Gastroesophageal sphincter (tissue), 4 donors: ENCODE data around the gene MYH6. TPM values are rescaled to one million over a fixed set of nuclear protein-coding genes. Genes with fewer than 3 reads are reported as not detected.

Experiments used
- ATAC-seq: fragments of 150-250 bp; one replicate; pipeline ENCODE4 v1.9.1; 2016; ENCODE audit warnings: mild to moderate bottlenecking, moderate library complexity
- H3K27ac ChIP-seq, 4 donors: fragments of 200-600 bp; sonication (generic) in 3 of 4; 1 replicate in 3 of 4; 2 replicates in 1 of 4; pipeline ENCODE4 v1.5.1; 2016 to 2019
- H3K27me3 ChIP-seq: fragments of 200-600 bp; sonication (generic); one replicate; pipeline ENCODE4 v1.5.1; 2019
- H3K36me3 ChIP-seq, 2 donors: fragments of 200-600 bp; sonication (generic); one replicate each; pipeline ENCODE4 v1.5.1; 2019; ENCODE audit warnings: control low read depth in 1 of 2
- H3K4me1 ChIP-seq, 3 donors: fragments of 200-600 bp; sonication (generic); 1 replicate in 2 of 3; 2 replicates in 1 of 3; pipeline ENCODE4 v1.5.1; 2016 to 2019; ENCODE audit warnings: control low read depth in 2 of 3
- H3K4me3 ChIP-seq, 2 donors: fragments of 200-600 bp; sonication (generic); one replicate each; pipeline ENCODE4 v1.5.1; 2019; ENCODE audit warnings: mild to moderate bottlenecking in 1 of 2, moderate library complexity in 1 of 2
- H3K9me3 ChIP-seq, 3 donors: fragments of 200-600 bp; sonication (generic); one replicate each; pipeline ENCODE4 v1.5.1; 2017 to 2019; ENCODE audit warnings: control low read depth in 2 of 3
- CTCF ChIP-seq, 4 experiments: fragments of 200-600 bp in 2 of 4; fragments of 450-650 bp in 2 of 4; sonication (generic) in 1 of 4; IDR thresholded peaks; one replicate each; pipeline ENCODE4 v1.5.1; 2017 to 2019; ENCODE audit warnings: antibody characterized with exemption in 4 of 4, mild to moderate bottlenecking in 2 of 4, moderate library complexity in 2 of 4
- EP300 ChIP-seq: sonication (generic); formaldehyde crosslinking; IDR thresholded peaks from one replicate; pipeline ENCODE4 v1.6.1; 2017; ENCODE audit warnings: antibody characterized with exemption, mild to moderate bottlenecking
- POLR2A ChIP-seq, 2 donors: fragments of 450-650 bp; IDR thresholded peaks; one replicate each; pipeline ENCODE4 v1.6.1; 2017; ENCODE audit warnings: antibody characterized with exemption in 2 of 2, mild to moderate bottlenecking in 2 of 2, moderate library complexity in 1 of 2
- POLR2AphosphoS5 ChIP-seq: sonication (generic); formaldehyde crosslinking; IDR thresholded peaks from one replicate; pipeline ENCODE4 v1.6.1; 2017; ENCODE audit warnings: antibody characterized with exemption
- WGBS, 2 donors: methylation state at CpG; one replicate each; pipeline ENCODE4 v1.1.5; 2018; ENCODE audit warnings: low coverage in 1 of 2; 5-methylcytosine and 5-hydroxymethylcytosine counted together
- total RNA-seq, 4 donors: library from RNA; depleted of rRNA; stranded (reverse); fragments of >200 nt; gene quantifications; one replicate each; pipeline ENCODE4 v1.1.0, GENCODE V29; 2016

Gene MYH6
- total RNA-seq, 4 donors from 2014 or later = not detected

- ATAC-seq = peak; percentile 78
- peaks cover 0 to 64% (median 16%) of the 10 kb centered on the region in 3 donors for H3K4me1 ChIP-seq
- 0% methylated on average over 8 of the region's 51 CpGs; no CpG with 5 or more reads in 1 of the 2 donors for WGBS, 2 donors
- TF ChIP-seq CTCF (IDR thresholded peaks at IDR 0.05) = no peak
- TF ChIP-seq POLR2A (IDR thresholded peaks at IDR 0.05) = peak; percentile 62 to 65
- TF ChIP-seq POLR2AphosphoS5 = peak; percentile 81
- no peak for TF ChIP-seq EP300
- H3K27me3 ChIP-seq = peaks cover 5% of the 10 kb centered on the region
- H3K36me3 ChIP-seq = no peaks in the 10 kb centered on the region
- H3K9me3 ChIP-seq = no peaks in the 10 kb centered on the region
- H3K27ac ChIP-seq = peak overlapping the region; percentile 93 to 97 (median 94)
- H3K4me3 ChIP-seq = peak overlapping the region; percentile 51 to 70
Observed at GRCh38 chr14:23365732-23366425, 42.2 kb downstream of the MYH6 start.

GRCh38 chr14:23365036-23365731, 42.9 kb downstream of the MYH6 start, which contains the start of gene EFS:
EFS (minus strand) TSS chr14:23365172; CDS start chr14:23365025, 147 bp downstream.
- no peak for TF ChIP-seq POLR2AphosphoS5
- TF ChIP-seq EP300 = no peak
- TF ChIP-seq POLR2A (IDR thresholded peaks at IDR 0.05) = peak; percentile 26 to 38
- TF ChIP-seq CTCF (IDR thresholded peaks at IDR 0.05) = no peak
- ATAC-seq = peak; percentile 70
- no peaks in the 10 kb centered on the region for H3K9me3 ChIP-seq
- 0% methylated on average over 1 of the region's 74 CpGs; no CpG with 5 or more reads in 1 of the 2 donors for WGBS, 2 donors
- peaks cover 5% of the 10 kb centered on the region for H3K27me3 ChIP-seq
- peaks cover 0 to 4% of the 10 kb centered on the region in 2 donors for H3K36me3 ChIP-seq
- H3K4me1 ChIP-seq = peaks cover 0 to 71% (median 16%) of the 10 kb centered on the region in 3 donors
- peak within 1 kb of the TSS; percentile 51 to 70 for H3K4me3 ChIP-seq
- peak within 1 kb of the TSS; percentile 93 to 97 (median 94) for H3K27ac ChIP-seq

- Histone ChIP-seq H3K27me3 (peaks cover 5% of the 10 kb centered on the region), H3K36me3 (peaks cover 0 to 11% of the 10 kb centered on the region in 2 donors), H3K4me3 (peak overlapping the region; percentile 51 to 70), H3K9me3 (no peaks in the 10 kb centered on the region), H3K27ac (peak overlapping the region; percentile 93 to 97 (median 94)), H3K4me1 (peaks cover 0 to 79% (median 16%) of the 10 kb centered on the region in 3 donors)
- TF ChIP-seq POLR2A (IDR thresholded peaks at IDR 0.05) (peak; percentile 16), CTCF (IDR thresholded peaks at IDR 0.05) (no peak)
- 4 to 26% methylated on average over 3 to 12 of the region's 21 CpGs for WGBS, 2 donors
- ATAC-seq = peak; percentile 12
Observed at GRCh38 chr14:23364164-23365035, 43.7 kb downstream of the MYH6 start.

- ATAC-seq = no peak
- H3K4me1 ChIP-seq = peaks cover 0 to 88% (median 16%) of the 10 kb centered on the region in 3 donors
Observed at GRCh38 chr14:23362200-23362599, 45.9 kb downstream of the MYH6 start.

More at GRCh38 chr14:23362200-23362599, 45.9 kb downstream of the MYH6 start:
- H3K36me3 ChIP-seq = peaks cover 0 to 31% of the 10 kb centered on the region in 2 donors
- no peaks in the 10 kb centered on the region for H3K9me3 ChIP-seq
- 23 to 49% methylated on average over 2 to 3 of the region's 3 CpGs for WGBS, 2 donors
- peak overlapping the region in 3 of 4 donors; percentile 49 to 63 (median 60) for H3K27ac ChIP-seq
- peaks cover 5% of the 10 kb centered on the region for H3K27me3 ChIP-seq
- H3K4me3 ChIP-seq = no peak overlapping the region
- TF ChIP-seq POLR2A (IDR thresholded peaks at IDR 0.05) = no peak
- peak in 1 of 4 experiments; percentile 20 for TF ChIP-seq CTCF (IDR thresholded peaks at IDR 0.05)
- no peak for TF ChIP-seq POLR2AphosphoS5
